ENCODE data around the gene ADCY3.

The ADCY3 gene

GRCh38 chr2:24909555-24910177, 10.4 kb downstream of the ADCY3 start:
- Histone ChIP-seq H3K4me3 (no peak overlapping the region), H3K9me3 (peaks cover 11% of the 10 kb centered on the region; the same call in 1 of the 2 replicates), H4K20me1 (peaks cover 35% of the 10 kb centered on the region), H3K27me3 (no peaks in the 10 kb centered on the region), H3K27ac (no peak overlapping the region), H3K36me3 (peaks cover 91% of the 10 kb centered on the region), H3K4me1 (peaks cover 12% of the 10 kb centered on the region; the same call in 1 of the 2 replicates), H3K9ac (no peak overlapping the region), H3K4me2 (no peak overlapping the region)
- no peak for TF ChIP-seq Cebpa-rat (IDR thresholded peaks at IDR 0.05)

- Histone ChIP-seq H3K27me3 (no peaks in the 10 kb centered on the region), H3K4me3 (no peak overlapping the region), H3K27ac (no peak overlapping the region), H3K4me2 (no peak overlapping the region), H3K9me3 (peaks cover 11% of the 10 kb centered on the region; the same call in 1 of the 2 replicates), H3K4me1 (0 out of 2 replicates have a peak, but pooled peaks cover 10% of the 10 kb centered on the region), H3K36me3 (peaks cover 92% of the 10 kb centered on the region), H4K20me1 (peaks cover 26% of the 10 kb centered on the region; the same call in 1 of the 2 replicates), H3K9ac (no peak overlapping the region)
- no peak for TF ChIP-seq Cebpa-rat (IDR thresholded peaks at IDR 0.05)
Measured at GRCh38 chr2:24908461-24908901, 11.6 kb downstream of the ADCY3 start.

DNA sequence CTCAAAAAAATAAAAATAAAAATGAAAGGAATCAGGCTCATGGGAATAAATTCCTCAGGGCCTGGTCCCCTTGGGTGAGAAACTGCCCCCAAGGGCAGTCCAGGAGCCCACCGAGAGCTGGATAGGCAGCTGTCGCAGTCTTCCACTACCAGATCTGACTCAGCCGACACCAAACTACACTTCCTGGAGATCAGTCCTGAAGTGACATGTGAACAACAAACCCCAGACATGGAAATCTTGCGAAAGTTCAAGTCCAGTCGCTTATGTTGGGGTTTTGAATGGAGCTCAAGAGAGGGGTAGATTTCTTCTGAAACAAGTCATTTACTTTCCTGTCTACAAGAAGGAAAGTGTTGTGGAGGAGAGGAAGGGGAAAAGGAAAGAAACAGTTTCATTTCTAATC, 12.9 kb downstream of the ADCY3 start:
- no peak overlapping the region for H3K4me2 ChIP-seq
- no peak overlapping the region for H3K9ac ChIP-seq
- peaks cover 92% of the 10 kb centered on the region for H3K36me3 ChIP-seq
- no peak for TF ChIP-seq Cebpa-rat (IDR thresholded peaks at IDR 0.05)
- H4K20me1 ChIP-seq: peaks cover 12% of the 10 kb centered on the region; the same call in 1 of the 2 replicates
- no peaks in the 10 kb centered on the region for H3K27me3 ChIP-seq
- H3K4me1 ChIP-seq: 0 out of 2 replicates have a peak, but pooled peaks cover 7% of the 10 kb centered on the region
- H3K27ac ChIP-seq: no peak overlapping the region
- H3K4me3 ChIP-seq: no peak overlapping the region
- peaks cover 11% of the 10 kb centered on the region; the same call in 1 of the 2 replicates for H3K9me3 ChIP-seq

DNA sequence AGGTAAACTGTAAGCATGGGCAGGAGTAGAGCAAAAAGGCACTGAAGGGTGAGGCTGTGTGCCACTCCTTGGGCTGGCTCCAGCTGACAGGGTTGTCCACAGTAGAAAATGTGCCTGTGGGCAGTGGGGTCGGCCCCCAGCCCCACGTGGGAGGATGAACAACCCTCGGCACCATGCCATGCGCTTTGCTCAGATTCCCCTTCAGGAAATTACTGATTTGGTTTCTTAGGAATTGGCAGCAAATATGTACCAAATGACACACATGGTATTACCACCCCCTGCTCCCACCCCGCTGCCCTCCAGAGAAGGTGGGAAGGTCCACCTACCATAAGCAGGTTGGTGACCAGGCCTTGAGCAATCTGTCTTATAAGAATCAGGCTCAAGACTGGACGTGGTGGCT, 13.6 kb downstream of the ADCY3 start:
- Histone ChIP-seq H3K4me2 (no peak overlapping the region), H3K36me3 (peaks cover 86% of the 10 kb centered on the region), H3K9ac (no peak overlapping the region), H3K4me1 (0 out of 2 replicates have a peak, but pooled peaks cover 7% of the 10 kb centered on the region), H3K9me3 (peaks cover 11% of the 10 kb centered on the region; the same call in 1 of the 2 replicates), H4K20me1 (peaks cover 9% of the 10 kb centered on the region; the same call in 1 of the 2 replicates), H3K27me3 (no peaks in the 10 kb centered on the region), H3K27ac (no peak overlapping the region), H3K4me3 (no peak overlapping the region)
- TF ChIP-seq Cebpa-rat (IDR thresholded peaks at IDR 0.05): no peak

DNA sequence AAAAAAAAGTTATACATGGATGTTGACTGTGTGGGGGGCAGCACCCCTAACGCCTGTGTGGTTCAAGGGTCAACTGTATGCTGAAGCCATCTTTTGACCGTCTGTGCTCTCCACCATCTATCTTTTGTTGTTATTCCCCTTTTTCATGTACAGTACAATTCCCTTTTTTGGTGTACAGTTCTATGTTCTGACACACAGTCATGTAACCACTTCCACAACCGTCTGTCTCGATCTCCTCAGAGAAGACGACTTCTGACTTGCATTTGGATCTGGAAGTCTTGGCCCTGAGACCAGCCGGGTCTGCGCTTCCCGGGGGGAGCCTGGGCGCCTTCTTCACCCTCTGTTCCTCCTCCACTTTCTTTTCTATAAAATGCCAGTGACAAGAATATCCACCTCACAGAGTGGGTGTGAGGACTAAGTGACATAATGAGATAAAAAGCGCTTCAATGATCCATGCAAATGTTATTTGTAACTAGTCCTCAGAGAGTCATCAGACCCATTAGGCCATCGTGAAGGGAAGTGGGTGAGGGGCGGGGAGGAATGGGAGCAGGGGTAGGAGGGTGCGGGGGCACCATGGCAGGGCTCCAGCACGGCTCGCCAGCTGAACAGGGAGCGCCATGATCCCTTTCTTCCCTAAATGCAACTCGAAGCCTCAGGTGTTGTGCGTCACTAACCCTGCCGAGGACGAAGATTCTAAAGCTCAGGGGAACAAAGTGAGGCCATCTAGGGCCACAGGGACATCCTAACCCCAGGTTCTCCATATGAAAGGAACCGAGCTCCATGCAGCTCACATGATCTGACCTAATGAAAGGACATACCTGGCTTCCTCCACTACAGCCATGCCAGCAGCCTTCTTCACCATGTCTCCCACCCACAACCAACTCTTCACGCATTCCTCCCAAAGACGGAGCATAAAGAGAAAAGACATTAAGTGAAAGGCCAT, 16.6 kb downstream of the ADCY3 start:
- Histone ChIP-seq H4K20me1 (peaks cover 2% of the 10 kb centered on the region; the same call in 1 of the 2 replicates), H3K9ac (no peak overlapping the region), H3K36me3 (peaks cover 77% of the 10 kb centered on the region), H3K27ac (no peak overlapping the region), H3K4me2 (no peak overlapping the region), H3K4me1 (peaks cover 14% of the 10 kb centered on the region; the same call in 1 of the 2 replicates), H3K27me3 (no peaks in the 10 kb centered on the region), H3K4me3 (no peak overlapping the region), H3K9me3 (peaks cover 7% of the 10 kb centered on the region)
- TF ChIP-seq Cebpa-rat (IDR thresholded peaks at IDR 0.05): no peak

DNA sequence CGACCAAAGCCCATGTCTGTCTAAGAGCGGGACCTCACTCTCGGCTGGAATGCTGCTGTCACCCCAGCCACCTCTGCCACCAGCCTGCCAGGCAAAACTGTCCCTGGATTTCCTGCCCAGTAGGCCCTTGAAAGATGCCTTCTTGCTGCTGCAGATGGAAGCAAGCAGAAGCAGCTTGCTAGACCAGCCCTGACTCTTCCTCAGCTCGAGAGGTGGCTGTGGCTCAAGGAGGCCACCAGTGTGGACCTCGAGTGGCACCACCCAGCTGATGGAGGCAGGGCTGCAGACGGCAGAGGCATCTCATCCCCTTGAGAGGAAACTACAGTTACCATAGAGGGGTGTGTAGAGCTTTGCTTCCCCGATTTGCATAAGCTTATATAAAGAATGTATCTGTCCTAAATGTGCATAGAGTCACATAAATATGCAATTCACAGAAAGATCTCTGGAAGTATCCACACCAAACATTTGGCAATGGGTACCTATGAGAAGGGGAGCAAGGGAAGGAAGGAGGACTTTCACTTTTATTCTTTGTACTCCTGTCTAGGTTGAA, 20.6 kb downstream of the ADCY3 start:
- Histone ChIP-seq H3K9me3 (peaks cover 47% of the 10 kb centered on the region), H3K36me3 (peaks cover 76% of the 10 kb centered on the region), H3K4me3 (no peak overlapping the region), H4K20me1 (no peaks in the 10 kb centered on the region), H3K27ac (no peak overlapping the region; the same call in 1 of the 2 replicates), H3K4me1 (peaks cover 6% of the 10 kb centered on the region; the same call in 1 of the 2 replicates), H3K27me3 (no peaks in the 10 kb centered on the region; the same call in 1 of the 2 replicates), H3K9ac (no peak overlapping the region), H3K4me2 (peak overlapping the region; percentile 22; the same call in 1 of the 2 replicates)
- TF ChIP-seq Cebpa-rat (IDR thresholded peaks at IDR 0.05): no peak

- Histone ChIP-seq H3K27ac (no peak overlapping the region), H3K4me1 (peaks cover 6% of the 10 kb centered on the region; the same call in 1 of the 2 replicates), H3K9ac (no peak overlapping the region), H3K4me3 (no peak overlapping the region), H3K4me2 (no peak overlapping the region), H3K27me3 (no peaks in the 10 kb centered on the region; the same call in 1 of the 2 replicates), H3K9me3 (peaks cover 57% of the 10 kb centered on the region), H4K20me1 (no peaks in the 10 kb centered on the region), H3K36me3 (peaks cover 73% of the 10 kb centered on the region)
- TF ChIP-seq Cebpa-rat (IDR thresholded peaks at IDR 0.05): no peak
Measured at GRCh38 chr2:24898122-24899109, 21.6 kb downstream of the ADCY3 start.

GRCh38 chr2:24894750-24895149, 25.3 kb downstream of the ADCY3 start:
- no peaks in the 10 kb centered on the region; the same call in 1 of the 2 replicates for H3K27me3 ChIP-seq
- peaks cover 5% of the 10 kb centered on the region; the same call in 1 of the 2 replicates for H3K4me1 ChIP-seq
- peaks cover 75% of the 10 kb centered on the region for H3K9me3 ChIP-seq
- H3K9ac ChIP-seq: no peak overlapping the region
- no peak for TF ChIP-seq Cebpa-rat (IDR thresholded peaks at IDR 0.05)
- H4K20me1 ChIP-seq: no peaks in the 10 kb centered on the region
- H3K4me2 ChIP-seq: no peak overlapping the region
- 0 out of 2 replicates have a peak overlapping the region, but pooled peaks have one; percentile 16 for H3K4me3 ChIP-seq
- H3K27ac ChIP-seq: no peak overlapping the region
- H3K36me3 ChIP-seq: peaks cover 64% of the 10 kb centered on the region

Data from BLaER1 (cell line).